Stimulated activated naive B cell treated with anti-CD40 and anti-IgM and Interleukin-4, amounts not matched to agents 10 μg/mL and 1 μg/mL and 100 μg/mL, for 72 hours (primary cell): ENCODE results near the gene ADGRD2.

Experiments
- ATAC-seq, 2 donors: fragments of 150-1000 bp; cut with Tn5 transposase; replicated peaks; 2 replicates each; pipeline ENCODE4 v1.10.0; 2021; ENCODE audit warnings: moderate library complexity in 1 of 2
- DNase-seq: peaks from one replicate; pipeline ENCODE4 v3.0.0; 2021
- H3K27ac Mint-ChIP-seq: one replicate; pipeline ENCODE4 v1.8.0; 2022; ENCODE audit warnings: mild to moderate bottlenecking, mixed read lengths
- H3K27me3 Mint-ChIP-seq, 2 donors: one replicate each; pipeline ENCODE4 v1.8.0; 2022; ENCODE audit warnings: mixed read lengths in 2 of 2
- H3K36me3 Mint-ChIP-seq, 2 donors: one replicate each; pipeline ENCODE4 v1.8.0; 2022; ENCODE audit warnings: mixed read lengths in 2 of 2, mild to moderate bottlenecking in 1 of 2
- H3K4me1 Mint-ChIP-seq, 2 donors: one replicate each; pipeline ENCODE4 v1.8.0; 2022; ENCODE audit warnings: mixed read lengths in 2 of 2, mild to moderate bottlenecking in 1 of 2
- H3K4me3 Mint-ChIP-seq, 2 donors: one replicate each; pipeline ENCODE4 v1.8.0; 2022; ENCODE audit warnings: mild to moderate bottlenecking in 2 of 2, mixed read lengths in 2 of 2, moderate library complexity in 1 of 2
- H3K9me3 Mint-ChIP-seq, 2 donors: one replicate each; pipeline ENCODE4 v1.8.0; 2022; ENCODE audit warnings: mixed read lengths in 2 of 2, mild to moderate bottlenecking in 1 of 2

ADGRD2 gene

DNA sequence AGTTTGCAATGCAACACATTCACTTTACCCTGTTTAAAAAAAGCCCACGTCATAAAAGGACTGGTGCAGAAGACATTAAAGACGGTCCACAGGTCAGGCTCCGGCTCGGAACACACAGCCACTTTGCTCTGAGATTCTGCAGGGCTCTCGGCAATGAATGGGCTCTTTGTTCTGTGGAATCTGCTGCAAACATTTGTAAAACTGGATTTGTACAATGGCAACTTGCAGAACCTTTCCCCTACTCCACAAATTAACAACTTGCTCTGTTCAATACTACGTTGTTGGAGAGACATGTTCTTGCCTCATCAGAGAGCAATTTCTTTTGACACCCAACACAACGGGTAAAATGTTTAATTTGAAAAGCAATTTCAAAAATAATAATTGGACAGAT is 70.0 kb downstream of the ADGRD2 start:
- no peak for ATAC-seq
- H3K9me3 Mint-ChIP-seq, result no peaks in the 10 kb centered on the region

DNA sequence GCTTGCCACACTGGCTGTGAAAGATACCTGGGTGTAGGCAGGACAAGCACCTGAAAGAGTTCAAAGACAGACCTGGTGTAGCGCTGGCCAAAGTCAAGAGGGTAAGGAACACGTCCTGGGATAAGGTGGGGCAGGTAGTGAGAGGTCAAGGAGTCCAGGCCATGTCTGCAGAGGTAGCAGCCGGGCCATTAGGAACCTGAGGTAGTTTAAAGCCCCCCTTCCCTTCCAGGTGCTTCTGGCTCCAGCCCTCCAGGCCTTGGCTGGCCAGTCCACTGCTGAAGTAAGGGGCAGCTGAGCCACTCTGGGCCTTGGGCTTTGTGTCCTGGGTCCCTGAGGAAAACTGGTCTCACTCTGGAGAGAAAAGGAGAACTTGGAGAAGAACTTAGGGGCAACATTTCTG is 70.9 kb downstream of the ADGRD2 start:
- Mint-ChIP-seq H3K4me1 (no peaks in the 10 kb centered on the region), H3K27me3 (no peaks in the 10 kb centered on the region), H3K4me3 (no peak overlapping the region), H3K27ac (no peak overlapping the region), H3K36me3 (peaks cover 3% of the 10 kb centered on the region in 2 donors), H3K9me3 (no peaks in the 10 kb centered on the region)
- ATAC-seq (no peak), DNase-seq (no peak)

More for the DNA sequence above, 70.0 kb downstream of the ADGRD2 start:
- no peak overlapping the region for H3K4me3 Mint-ChIP-seq
- no peaks in the 10 kb centered on the region for H3K27me3 Mint-ChIP-seq
- H3K36me3 Mint-ChIP-seq, result peaks cover 0 to 3% of the 10 kb centered on the region in 2 donors
- DNase-seq, result no peak
- H3K4me1 Mint-ChIP-seq, result no peaks in the 10 kb centered on the region
- H3K27ac Mint-ChIP-seq, result no peak overlapping the region

DNA sequence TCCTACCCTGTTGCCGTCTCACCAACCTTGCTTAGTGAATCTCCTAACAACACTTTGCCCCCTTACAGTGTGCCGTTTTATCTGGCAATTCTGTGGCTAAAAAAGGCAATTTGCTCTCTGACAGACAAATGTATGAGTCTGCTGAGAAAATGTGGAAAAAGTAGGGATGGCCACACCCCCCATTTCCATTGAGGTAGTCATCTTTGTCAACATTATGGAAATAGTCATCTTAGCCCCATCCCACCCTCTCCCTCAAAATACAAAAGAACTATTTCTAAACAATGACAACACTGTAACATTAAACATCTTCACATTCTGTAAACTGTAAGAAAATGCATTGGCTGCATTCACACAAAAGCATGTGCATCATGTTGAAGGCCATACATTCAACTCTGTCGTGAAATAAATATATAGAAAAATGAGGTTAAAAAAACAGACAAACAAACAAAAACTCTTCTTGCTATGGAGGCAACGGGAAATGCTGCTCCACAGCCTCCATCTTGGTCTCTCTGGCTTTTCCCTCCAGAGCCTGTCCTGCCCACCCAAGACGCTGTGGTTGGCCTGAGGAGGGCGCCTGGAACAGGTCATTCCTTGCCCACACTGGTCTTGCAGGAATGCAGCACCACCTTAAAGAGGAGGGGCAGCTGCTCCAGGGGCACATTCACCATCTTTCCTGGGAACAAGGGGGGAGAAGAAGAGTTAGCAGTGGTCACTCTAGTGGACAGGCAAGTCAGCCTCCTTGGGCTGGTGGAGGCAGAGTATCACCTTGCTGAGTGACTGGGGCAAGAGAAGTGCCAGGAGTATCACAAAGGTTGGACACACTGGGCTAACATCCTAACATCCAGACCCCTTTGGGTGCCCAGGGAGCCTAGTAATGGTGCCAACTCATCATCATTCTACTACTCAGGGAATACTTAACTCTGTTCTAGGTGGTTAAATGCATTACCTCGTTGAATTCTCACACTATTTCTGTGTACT is 72.2 kb downstream of the ADGRD2 start:
- DNase-seq, result no peak
- no peak overlapping the region for H3K27ac Mint-ChIP-seq
- H3K27me3 Mint-ChIP-seq, result no peaks in the 10 kb centered on the region
- no peaks in the 10 kb centered on the region for H3K4me1 Mint-ChIP-seq
- peaks cover 3% of the 10 kb centered on the region in 2 donors for H3K36me3 Mint-ChIP-seq
- H3K9me3 Mint-ChIP-seq, result no peaks in the 10 kb centered on the region
- no peak for ATAC-seq
- H3K4me3 Mint-ChIP-seq, result no peak overlapping the region

DNA sequence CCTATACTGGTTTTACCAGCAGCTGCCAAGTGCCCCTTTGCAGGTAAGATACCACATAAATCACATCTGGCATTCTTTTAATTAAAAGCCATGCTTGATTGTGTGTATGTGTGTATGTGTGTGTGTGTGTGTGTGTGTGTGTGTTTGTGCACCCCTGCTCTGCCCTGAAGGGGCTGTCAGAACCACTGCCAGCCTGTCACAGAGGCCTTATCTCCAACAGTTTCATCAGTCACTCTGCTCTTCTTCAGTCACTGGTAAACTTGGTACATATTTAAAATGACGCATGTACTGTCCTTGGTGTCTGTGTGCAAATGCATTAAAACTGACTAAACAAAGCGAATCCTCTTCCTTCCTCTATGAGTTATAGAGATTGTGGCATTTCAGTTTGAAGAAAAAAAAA is 75.9 kb downstream of the ADGRD2 start:
- no peaks in the 10 kb centered on the region for H3K27me3 Mint-ChIP-seq
- no peak for DNase-seq
- H3K9me3 Mint-ChIP-seq, result no peaks in the 10 kb centered on the region
- no peak overlapping the region for H3K4me3 Mint-ChIP-seq
- no peak for ATAC-seq
- peaks cover 0 to 7% of the 10 kb centered on the region in 2 donors for H3K36me3 Mint-ChIP-seq
- no peak overlapping the region for H3K27ac Mint-ChIP-seq
- H3K4me1 Mint-ChIP-seq, result no peaks in the 10 kb centered on the region

DNA sequence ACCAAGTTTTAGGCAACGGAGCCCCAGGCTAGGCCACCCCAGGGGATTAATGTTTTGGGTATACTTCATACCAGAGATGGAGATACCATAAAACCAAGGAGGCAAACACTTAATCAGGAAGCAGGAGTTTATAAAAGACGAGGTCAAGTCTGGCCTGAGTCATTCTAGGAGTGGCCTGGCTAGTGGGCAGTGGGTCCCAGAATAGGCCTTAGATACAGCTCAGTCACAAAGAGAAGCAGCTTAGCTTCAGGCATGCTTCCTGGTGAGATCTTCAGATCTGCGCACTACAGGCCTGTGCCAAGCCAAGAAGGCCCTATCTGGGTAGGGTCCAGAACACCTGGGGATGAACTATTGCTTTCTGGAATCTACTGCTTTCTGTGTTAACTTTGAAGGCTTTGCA is 77.5 kb downstream of the ADGRD2 start:
- no peaks in the 10 kb centered on the region for H3K4me1 Mint-ChIP-seq
- no peaks in the 10 kb centered on the region for H3K9me3 Mint-ChIP-seq
- H3K27ac Mint-ChIP-seq, result no peak overlapping the region
- DNase-seq (no peak), ATAC-seq (no peak)
- peaks cover 0 to 7% of the 10 kb centered on the region in 2 donors for H3K36me3 Mint-ChIP-seq
- no peak overlapping the region for H3K4me3 Mint-ChIP-seq
- no peaks in the 10 kb centered on the region for H3K27me3 Mint-ChIP-seq
